Lower lobe of right lung (tissue), 2 donors: ENCODE results near the gene CMTM2. TPM values are rescaled to one million over a fixed set of nuclear protein-coding genes. Genes with fewer than 3 reads are reported as not detected.

Experiments
- ATAC-seq, 2 donors: fragments of 200-7000 bp; cut with Tn5 transposase; one replicate each; pipeline ENCODE4 v1.9.1; 2020 to 2022; ENCODE audit warnings: mild to moderate bottlenecking in 2 of 2, moderate library complexity in 2 of 2
- DNase-seq: peaks from one replicate; pipeline ENCODE4 v3.0.0-alpha.2; 2020
- H3K27ac ChIP-seq: fragments of 200-600 bp; one replicate; pipeline ENCODE4 v1.8.0; 2022
- H3K27me3 ChIP-seq: fragments of 200-600 bp; one replicate; pipeline ENCODE4 v1.8.0; 2022; ENCODE audit warnings: low read depth
- H3K36me3 ChIP-seq: fragments of 200-600 bp; one replicate; pipeline ENCODE4 v1.8.0; 2022; ENCODE audit warnings: mild to moderate bottlenecking
- H3K4me1 ChIP-seq: fragments of 200-600 bp; one replicate; pipeline ENCODE4 v1.8.0; 2022
- H3K4me3 ChIP-seq: fragments of 200-600 bp; one replicate; pipeline ENCODE4 v1.8.0; 2022; ENCODE audit warnings: mild to moderate bottlenecking
- H3K9me3 ChIP-seq: fragments of 200-600 bp; one replicate; pipeline ENCODE4 v1.8.0; 2022
- intact Hi-C: fragments of 100-400 bp; cut with DNase I; formaldehyde crosslinking; loops from one replicate; pipeline ENCODE4 v1.11.0; 2022
- long read RNA-seq: library from polyadenylated mRNA; unstranded; transcript quantifications from one replicate; pipeline ENCODE4 v2.0.0, GENCODE V29; 2021
- total RNA-seq: library from RNA; stranded (reverse); fragmentation: NEBNext Ultra II Directional; extraction: Animal tissue kit (Norgen Biotek cat#: 25700); gene quantifications from one replicate; pipeline ENCODE4 v1.2.1, GENCODE V29; 2021
- TF ChIP-seq, protein P1 (sequence below): fragments of 200-600 bp; IDR thresholded peaks from one replicate; pipeline ENCODE4 v1.8.0; 2022; ENCODE audit warnings: antibody characterized with exemption, mild to moderate bottlenecking
- donor health status: DM: no; HTN: yes; CAD: no; lungs with severe emphysema.

The CMTM2 gene, protein sequence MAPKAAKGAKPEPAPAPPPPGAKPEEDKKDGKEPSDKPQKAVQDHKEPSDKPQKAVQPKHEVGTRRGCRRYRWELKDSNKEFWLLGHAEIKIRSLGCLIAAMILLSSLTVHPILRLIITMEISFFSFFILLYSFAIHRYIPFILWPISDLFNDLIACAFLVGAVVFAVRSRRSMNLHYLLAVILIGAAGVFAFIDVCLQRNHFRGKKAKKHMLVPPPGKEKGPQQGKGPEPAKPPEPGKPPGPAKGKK
- total RNA-seq, result 4.0 TPM
- long read RNA-seq, partial matches to known transcripts, result 0 of 6 reads
- long read RNA-seq, other reads (novel, unspliced or antisense), result 3 of 6 reads

GRCh38 chr16:66578651-66579531 is at the start of gene CMTM2:
Gene CMTM2, plus strand, starts transcription at chr16:66579463. Its CDS starts 145 bp downstream, at chr16:66579608.
- intact Hi-C loops, result no loop called here
- no peaks in the 10 kb centered on the region for H3K9me3 ChIP-seq
- peaks cover 22% of the 10 kb centered on the region for H3K27me3 ChIP-seq
- no peak for DNase-seq
- TF ChIP-seq, protein P1, sequence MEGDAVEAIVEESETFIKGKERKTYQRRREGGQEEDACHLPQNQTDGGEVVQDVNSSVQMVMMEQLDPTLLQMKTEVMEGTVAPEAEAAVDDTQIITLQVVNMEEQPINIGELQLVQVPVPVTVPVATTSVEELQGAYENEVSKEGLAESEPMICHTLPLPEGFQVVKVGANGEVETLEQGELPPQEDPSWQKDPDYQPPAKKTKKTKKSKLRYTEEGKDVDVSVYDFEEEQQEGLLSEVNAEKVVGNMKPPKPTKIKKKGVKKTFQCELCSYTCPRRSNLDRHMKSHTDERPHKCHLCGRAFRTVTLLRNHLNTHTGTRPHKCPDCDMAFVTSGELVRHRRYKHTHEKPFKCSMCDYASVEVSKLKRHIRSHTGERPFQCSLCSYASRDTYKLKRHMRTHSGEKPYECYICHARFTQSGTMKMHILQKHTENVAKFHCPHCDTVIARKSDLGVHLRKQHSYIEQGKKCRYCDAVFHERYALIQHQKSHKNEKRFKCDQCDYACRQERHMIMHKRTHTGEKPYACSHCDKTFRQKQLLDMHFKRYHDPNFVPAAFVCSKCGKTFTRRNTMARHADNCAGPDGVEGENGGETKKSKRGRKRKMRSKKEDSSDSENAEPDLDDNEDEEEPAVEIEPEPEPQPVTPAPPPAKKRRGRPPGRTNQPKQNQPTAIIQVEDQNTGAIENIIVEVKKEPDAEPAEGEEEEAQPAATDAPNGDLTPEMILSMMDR, result no peak
- H3K36me3 ChIP-seq, result no peaks in the 10 kb centered on the region
- peaks cover 15% of the 10 kb centered on the region for H3K4me1 ChIP-seq
- no peak within 1 kb of the TSS for H3K27ac ChIP-seq
- peak; percentile 27 to 34 for ATAC-seq
- H3K4me3 ChIP-seq, result peak within 1 kb of the TSS; percentile 42

GRCh38 chr16:66529475-66529874 is 49.8 kb upstream of the CMTM2 start:
- H3K9me3 ChIP-seq, result no peaks in the 10 kb centered on the region
- DNase-seq, result no peak
- TF ChIP-seq, protein P1, result no peak
- intact Hi-C loops, result no loop called here
- peaks cover 16% of the 10 kb centered on the region for H3K4me1 ChIP-seq
- H3K27me3 ChIP-seq, result no peaks in the 10 kb centered on the region
- H3K4me3 ChIP-seq, result no peak overlapping the region
- ATAC-seq, result no peak
- no peak overlapping the region for H3K27ac ChIP-seq
- peaks cover 84% of the 10 kb centered on the region for H3K36me3 ChIP-seq

DNA sequence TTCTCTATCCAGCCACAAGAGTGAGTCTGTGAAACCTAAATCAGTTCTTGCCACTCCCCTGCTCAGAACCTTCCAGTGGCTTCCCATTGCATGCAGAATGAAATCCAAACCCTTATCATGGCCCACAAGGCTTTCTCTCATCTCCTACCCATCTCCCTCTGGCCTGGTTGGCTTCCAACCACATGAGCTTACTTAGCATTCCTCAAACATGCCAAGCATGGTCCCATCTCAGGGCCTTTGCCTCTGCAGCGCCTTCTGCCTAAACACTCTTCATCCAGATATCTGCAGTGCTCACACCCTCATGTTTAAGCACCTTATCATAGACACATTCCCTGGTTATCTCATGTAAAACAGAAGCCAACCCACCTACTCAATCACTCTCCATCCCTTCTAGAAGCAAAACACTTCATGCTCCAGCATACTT is 44.9 kb upstream of the CMTM2 start:
- Histone ChIP-seq H3K4me3 (no peak overlapping the region), H3K27me3 (no peaks in the 10 kb centered on the region), H3K9me3 (no peaks in the 10 kb centered on the region), H3K27ac (no peak overlapping the region), H3K4me1 (peaks cover 6% of the 10 kb centered on the region), H3K36me3 (peaks cover 81% of the 10 kb centered on the region)
- no peak for ATAC-seq
- no peak for DNase-seq
- intact Hi-C loops, result no loop called here
- TF ChIP-seq, protein P1, result no peak

DNA sequence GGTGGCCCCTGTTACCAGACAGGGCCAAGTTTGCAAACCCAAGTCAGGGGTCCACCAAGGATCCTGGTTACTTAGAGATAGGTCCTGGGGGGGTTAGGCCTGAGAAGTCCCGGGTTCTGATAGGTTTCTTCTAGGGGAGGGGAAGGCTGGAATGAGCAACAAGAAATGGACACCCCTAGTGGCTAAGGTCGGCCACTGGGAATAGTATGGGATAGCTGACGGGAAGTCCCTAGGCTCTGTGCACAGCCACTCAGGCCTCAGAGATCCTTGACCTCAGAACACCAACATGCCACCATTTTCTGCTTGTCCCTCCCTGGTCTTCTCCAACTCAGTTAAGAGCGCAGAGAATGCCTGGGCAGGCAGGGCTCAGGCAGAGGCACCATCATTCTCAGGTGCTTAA is 42.7 kb upstream of the CMTM2 start:
- no peak overlapping the region for H3K4me3 ChIP-seq
- H3K9me3 ChIP-seq, result no peaks in the 10 kb centered on the region
- H3K27me3 ChIP-seq, result no peaks in the 10 kb centered on the region
- TF ChIP-seq, protein P1, result no peak
- no peak overlapping the region for H3K27ac ChIP-seq
- intact Hi-C loops, result no loop called here
- H3K4me1 ChIP-seq, result peaks cover 16% of the 10 kb centered on the region
- ATAC-seq, result no peak
- peaks cover 75% of the 10 kb centered on the region for H3K36me3 ChIP-seq
- DNase-seq, result no peak

DNA sequence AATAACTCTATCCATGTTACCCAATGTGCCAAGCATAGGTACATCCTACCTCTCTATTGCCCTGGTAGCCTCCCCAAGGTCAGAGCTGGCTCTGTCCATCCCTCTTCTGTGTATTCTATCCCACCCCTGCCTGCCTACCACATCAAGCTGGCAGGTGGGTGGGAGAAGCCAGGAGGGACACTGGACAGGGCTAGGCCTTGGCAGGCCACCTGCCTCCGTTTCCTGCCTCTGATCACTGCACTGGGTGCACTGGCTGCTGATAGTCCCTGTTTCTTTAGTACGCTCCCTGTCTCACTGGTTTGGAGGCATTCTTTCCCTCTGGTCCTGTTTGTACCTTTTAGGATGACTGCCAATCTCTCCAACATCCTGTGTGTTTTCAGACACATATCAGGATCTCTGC is 42.0 kb upstream of the CMTM2 start:
- no peaks in the 10 kb centered on the region for H3K27me3 ChIP-seq
- TF ChIP-seq, protein P1, result no peak
- peaks cover 74% of the 10 kb centered on the region for H3K36me3 ChIP-seq
- DNase-seq (no peak), ATAC-seq (no peak)
- no peak overlapping the region for H3K27ac ChIP-seq
- H3K4me3 ChIP-seq, result no peak overlapping the region
- no peaks in the 10 kb centered on the region for H3K9me3 ChIP-seq
- intact Hi-C loops, result no loop called here
- peaks cover 16% of the 10 kb centered on the region for H3K4me1 ChIP-seq
